WTC11 (cell line): ENCODE data around the gene CDC73. TPM values are rescaled to one million over a fixed set of nuclear protein-coding genes. Genes with fewer than 3 reads are reported as not detected.

Source experiments
- ATAC-seq: fragments of 200-7000 bp; cut with Tn5 transposase; 2 replicates; pipeline ENCODE4 v1.10.0; 2021; ENCODE audit warnings: mild to moderate bottlenecking, moderate library complexity
- CTCF ChIA-PET: fragments of 300-600 bp; sonication (Branson Sonifier 250); formaldehyde crosslinking; loops from one replicate; lab custom pipeline; 2021; ENCODE audit warnings: antibody characterized with exemption; lab: Charles Lee
- POLR2A ChIA-PET: fragments of 350-600 bp; sonication (Branson Sonifier 250); formaldehyde crosslinking; loops from one replicate; lab custom pipeline; 2021; ENCODE audit warnings: antibody characterized with exemption; lab: Charles Lee
- DNase-seq: peaks from one replicate; pipeline ENCODE4 v3.0.0; 2021; ENCODE audit warnings: low spot score
- H3K27ac Mint-ChIP-seq: 2 replicates; pipeline ENCODE4 v1.8.0; 2021; ENCODE audit warnings: mixed read lengths
- H3K27me3 Mint-ChIP-seq: 2 replicates; pipeline ENCODE4 v1.8.0; 2021; ENCODE audit warnings: low read depth, mild to moderate bottlenecking, moderate library complexity, mixed read lengths
- H3K36me3 Mint-ChIP-seq: 2 replicates; pipeline ENCODE4 v1.8.0; 2021; ENCODE audit warnings: mixed read lengths
- H3K4me1 Mint-ChIP-seq: 2 replicates; pipeline ENCODE4 v1.8.0; 2022; ENCODE audit warnings: mixed read lengths
- H3K4me3 Mint-ChIP-seq: 2 replicates; pipeline ENCODE4 v1.8.0; 2021; ENCODE audit warnings: mild to moderate bottlenecking, moderate library complexity, mixed read lengths
- H3K9me3 Mint-ChIP-seq: 2 replicates; pipeline ENCODE4 v1.8.0; 2021; ENCODE audit warnings: mixed read lengths
- ELF4 ChIP-seq: sonication (generic); formaldehyde crosslinking; IDR thresholded peaks from 2 replicates; pipeline ENCODE4 v1.8.1; 2022; ENCODE audit warnings: low read depth, mild to moderate bottlenecking, moderate library complexity, missing genetic modification reagents
- EMX1 ChIP-seq: fragments of 250-450 bp; sonication (Bioruptor Pico); IDR thresholded peaks from 2 replicates; pipeline ENCODE4 v1.8.0; 2021; ENCODE audit warnings: mild to moderate bottlenecking
- ETV6 ChIP-seq: sonication (generic); formaldehyde crosslinking; IDR thresholded peaks from 2 replicates; pipeline ENCODE4 v1.8.1; 2022; ENCODE audit warnings: mild to moderate bottlenecking, missing genetic modification reagents
- FOXP1 ChIP-seq: sonication (generic); formaldehyde crosslinking; IDR thresholded peaks from 2 replicates; pipeline ENCODE4 v1.8.0; 2022; ENCODE audit warnings: missing genetic modification reagents, mild to moderate bottlenecking, moderate library complexity, borderline replicate concordance
- GABPB1 ChIP-seq: sonication (generic); formaldehyde crosslinking; IDR thresholded peaks from 2 replicates; pipeline ENCODE4 v1.8.1; 2023; ENCODE audit warnings: mild to moderate bottlenecking, missing genetic modification reagents
- GRHL2 ChIP-seq: fragments of 250-450 bp; sonication (Bioruptor Pico); IDR thresholded peaks from 2 replicates; pipeline ENCODE4 v1.8.0; 2022; ENCODE audit warnings: mild to moderate bottlenecking, moderate library complexity; ENCODE audit not compliant: insufficient replicate concordance, severe bottlenecking
- JAZF1 ChIP-seq: fragments of 250-450 bp; sonication (Bioruptor Pico); IDR thresholded peaks from 2 replicates; pipeline ENCODE4 v1.9.0; 2021; ENCODE audit warnings: moderate library complexity, mild to moderate bottlenecking, inconsistent platforms
- MYBL2 ChIP-seq: sonication (generic); formaldehyde crosslinking; IDR thresholded peaks from 2 replicates; pipeline ENCODE4 v1.8.1; 2023; ENCODE audit warnings: mild to moderate bottlenecking, moderate library complexity, missing genetic modification reagents
- NFATC4 ChIP-seq: fragments of 250-450 bp; sonication (Bioruptor Pico); IDR thresholded peaks from 2 replicates; pipeline ENCODE4 v1.9.0; 2021; ENCODE audit warnings: mild to moderate bottlenecking
- NR2C2 ChIP-seq: sonication (generic); formaldehyde crosslinking; IDR thresholded peaks from 2 replicates; pipeline ENCODE4 v1.8.0; 2022; ENCODE audit warnings: mild to moderate bottlenecking, missing genetic modification reagents
- RELA ChIP-seq: sonication (generic); formaldehyde crosslinking; IDR thresholded peaks from 2 replicates; pipeline ENCODE4 v1.8.1; 2022; ENCODE audit warnings: missing genetic modification reagents, mild to moderate bottlenecking, borderline replicate concordance
- TCF7 ChIP-seq: sonication (generic); formaldehyde crosslinking; IDR thresholded peaks from 2 replicates; pipeline ENCODE4 v1.8.0; 2022; ENCODE audit warnings: mild to moderate bottlenecking, low read depth, missing genetic modification reagents, moderate library complexity
- TEAD4 ChIP-seq: sonication (generic); formaldehyde crosslinking; IDR thresholded peaks from 2 replicates; pipeline ENCODE4 v1.8.0; 2022; ENCODE audit warnings: mild to moderate bottlenecking, missing genetic modification reagents
- ZNF416 ChIP-seq: fragments of 250-450 bp; sonication (Bioruptor Pico); IDR thresholded peaks from 2 replicates; pipeline ENCODE4 v1.9.0; 2021; ENCODE audit warnings: mild to moderate bottlenecking, inconsistent platforms
- ZNF671 ChIP-seq: fragments of 250-450 bp; sonication (Bioruptor Pico); IDR thresholded peaks from 2 replicates; pipeline ENCODE4 v1.8.0; 2021; ENCODE audit warnings: mild to moderate bottlenecking
- total RNA-seq: library from RNA; stranded (reverse); gene quantifications from 3 replicates; pipeline ENCODE4 v1.2.3, GENCODE V29; 2021
- TF ChIP-seq, protein P1 (sequence below): sonication (generic); formaldehyde crosslinking; IDR thresholded peaks from 2 replicates; pipeline ENCODE4 v1.8.0; 2022; ENCODE audit warnings: mild to moderate bottlenecking, missing genetic modification reagents
- TF ChIP-seq, protein P2 (sequence below): sonication (generic); formaldehyde crosslinking; IDR thresholded peaks from 2 replicates; pipeline ENCODE4 v1.8.1; 2022; ENCODE audit warnings: missing genetic modification reagents, borderline replicate concordance
- TF ChIP-seq, protein P3 (sequence below): sonication (generic); formaldehyde crosslinking; IDR thresholded peaks from 2 replicates; pipeline ENCODE4 v1.8.1; 2022; ENCODE audit warnings: mild to moderate bottlenecking, missing genetic modification reagents, moderate library complexity, borderline replicate concordance
- TF ChIP-seq, protein P4 (sequence below): fragments of 250-450 bp; sonication (Bioruptor Pico); IDR thresholded peaks from 2 replicates; pipeline ENCODE4 v2.1.2; 2022; ENCODE audit warnings: mild to moderate bottlenecking, moderate library complexity
- TF ChIP-seq, protein P5 (sequence below): sonication (generic); formaldehyde crosslinking; IDR thresholded peaks from 2 replicates; pipeline ENCODE4 v1.8.0; 2023; ENCODE audit warnings: missing genetic modification reagents

The CDC73 gene
- total RNA-seq, 1 experiment from 2014 or later, result 57.1 TPM

DNA sequence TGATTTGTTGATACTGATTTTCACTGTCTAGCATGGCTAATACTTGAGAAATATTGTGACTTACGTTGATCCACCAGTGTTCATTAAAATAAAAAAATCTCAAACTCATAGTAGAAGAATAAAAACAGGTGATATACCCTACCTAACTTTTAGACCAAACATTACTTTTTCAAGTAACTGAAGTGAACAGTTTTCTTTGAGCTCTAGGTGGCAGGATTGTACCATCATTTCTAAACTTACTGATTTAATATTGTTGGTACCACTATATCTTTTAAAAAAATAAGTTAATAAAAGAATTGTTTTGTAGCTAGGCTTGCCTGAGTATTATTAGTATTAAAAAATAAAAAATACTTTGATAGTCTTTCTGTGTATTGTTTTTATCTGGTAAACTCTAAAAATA, 21.5 kb downstream of the CDC73 start:
- no peak overlapping the region for H3K4me3 Mint-ChIP-seq
- H3K27me3 Mint-ChIP-seq, result no peaks in the 10 kb centered on the region
- CTCF ChIA-PET, result interaction anchor here (1.0 to 1.9 kb wide), 3 partner anchors 9 to 73 kb away, joined by 3 to 5 read pairs (median 4); partner anchors contain the start of gene GLRX2
- peaks cover 47% of the 10 kb centered on the region for H3K36me3 Mint-ChIP-seq
- no peak for DNase-seq
- peaks cover 24% of the 10 kb centered on the region for H3K4me1 Mint-ChIP-seq
- TF ChIP-seq, protein P1, sequence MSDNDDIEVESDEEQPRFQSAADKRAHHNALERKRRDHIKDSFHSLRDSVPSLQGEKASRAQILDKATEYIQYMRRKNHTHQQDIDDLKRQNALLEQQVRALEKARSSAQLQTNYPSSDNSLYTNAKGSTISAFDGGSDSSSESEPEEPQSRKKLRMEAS, result no peak
- no peak for TF ChIP-seq MYBL2 (CRISPR knock-in tag)
- TF ChIP-seq ETV6 (CRISPR knock-in tag), result no peak
- no peak for TF ChIP-seq NR2C2 (CRISPR knock-in tag)
- no peak for TF ChIP-seq NFATC4 (CRISPR knock-in tag)
- TF ChIP-seq JAZF1 (CRISPR knock-in tag), result no peak
- TF ChIP-seq EMX1, result no peak
- TF ChIP-seq, protein P2, sequence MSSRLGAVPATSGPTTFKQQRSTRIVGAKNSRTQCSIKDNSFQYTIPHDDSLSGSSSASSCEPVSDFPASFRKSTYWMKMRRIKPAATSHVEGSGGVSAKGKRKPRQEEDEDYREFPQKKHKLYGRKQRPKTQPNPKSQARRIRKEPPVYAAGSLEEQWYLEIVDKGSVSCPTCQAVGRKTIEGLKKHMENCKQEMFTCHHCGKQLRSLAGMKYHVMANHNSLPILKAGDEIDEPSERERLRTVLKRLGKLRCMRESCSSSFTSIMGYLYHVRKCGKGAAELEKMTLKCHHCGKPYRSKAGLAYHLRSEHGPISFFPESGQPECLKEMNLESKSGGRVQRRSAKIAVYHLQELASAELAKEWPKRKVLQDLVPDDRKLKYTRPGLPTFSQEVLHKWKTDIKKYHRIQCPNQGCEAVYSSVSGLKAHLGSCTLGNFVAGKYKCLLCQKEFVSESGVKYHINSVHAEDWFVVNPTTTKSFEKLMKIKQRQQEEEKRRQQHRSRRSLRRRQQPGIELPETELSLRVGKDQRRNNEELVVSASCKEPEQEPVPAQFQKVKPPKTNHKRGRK (CRISPR knock-in tag), result no peak
- TF ChIP-seq TEAD4 (CRISPR knock-in tag), result no peak
- TF ChIP-seq ELF4 (CRISPR knock-in tag), result no peak
- TF ChIP-seq TCF7, result no peak
- no peak for TF ChIP-seq GRHL2
- TF ChIP-seq, protein P3, sequence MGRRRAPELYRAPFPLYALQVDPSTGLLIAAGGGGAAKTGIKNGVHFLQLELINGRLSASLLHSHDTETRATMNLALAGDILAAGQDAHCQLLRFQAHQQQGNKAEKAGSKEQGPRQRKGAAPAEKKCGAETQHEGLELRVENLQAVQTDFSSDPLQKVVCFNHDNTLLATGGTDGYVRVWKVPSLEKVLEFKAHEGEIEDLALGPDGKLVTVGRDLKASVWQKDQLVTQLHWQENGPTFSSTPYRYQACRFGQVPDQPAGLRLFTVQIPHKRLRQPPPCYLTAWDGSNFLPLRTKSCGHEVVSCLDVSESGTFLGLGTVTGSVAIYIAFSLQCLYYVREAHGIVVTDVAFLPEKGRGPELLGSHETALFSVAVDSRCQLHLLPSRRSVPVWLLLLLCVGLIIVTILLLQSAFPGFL, result no peak
- no peak for TF ChIP-seq ZNF416
- TF ChIP-seq, all 79 proteins: peak for 0
- H3K27ac Mint-ChIP-seq, result no peak overlapping the region
- H3K9me3 Mint-ChIP-seq, result 0 out of 2 replicates have a peak, but pooled peaks cover 4% of the 10 kb centered on the region
- POLR2A ChIA-PET, result interaction anchor here (0.7 to 1.0 kb wide), 2 partner anchors 84 to 475 kb away, joined by 3 read pairs; partner anchors contain the start of genes RO60 and UCHL5
- ATAC-seq, result no peak

DNA sequence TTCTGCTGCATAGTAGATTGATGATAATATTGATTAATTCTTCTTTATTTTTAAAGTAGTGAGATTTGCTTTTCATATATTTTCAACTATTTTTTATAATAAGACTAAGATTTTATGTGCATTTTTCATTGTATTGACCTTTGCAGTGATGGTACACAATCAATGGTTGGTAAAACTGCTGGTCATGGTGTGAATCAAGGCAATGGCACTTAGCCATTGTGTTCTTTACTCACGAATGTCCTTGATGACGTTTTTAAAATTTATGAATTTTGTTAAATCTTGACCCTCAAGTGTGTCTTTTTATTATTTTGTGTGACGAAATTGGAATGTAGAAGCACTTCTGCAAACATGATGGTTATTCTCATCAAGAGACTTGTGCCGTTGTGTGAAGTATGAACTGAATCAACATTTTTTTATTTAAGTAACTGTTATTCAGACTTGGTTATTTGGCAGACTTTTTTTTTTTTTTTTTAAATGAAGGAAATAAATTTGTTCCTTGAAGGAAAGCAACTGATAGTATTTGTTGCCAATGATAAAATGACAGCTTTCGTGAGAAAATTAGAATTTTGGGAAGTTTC, 22.6 kb downstream of the CDC73 start:
- POLR2A ChIA-PET, result no interaction called here
- TF ChIP-seq, protein P4, sequence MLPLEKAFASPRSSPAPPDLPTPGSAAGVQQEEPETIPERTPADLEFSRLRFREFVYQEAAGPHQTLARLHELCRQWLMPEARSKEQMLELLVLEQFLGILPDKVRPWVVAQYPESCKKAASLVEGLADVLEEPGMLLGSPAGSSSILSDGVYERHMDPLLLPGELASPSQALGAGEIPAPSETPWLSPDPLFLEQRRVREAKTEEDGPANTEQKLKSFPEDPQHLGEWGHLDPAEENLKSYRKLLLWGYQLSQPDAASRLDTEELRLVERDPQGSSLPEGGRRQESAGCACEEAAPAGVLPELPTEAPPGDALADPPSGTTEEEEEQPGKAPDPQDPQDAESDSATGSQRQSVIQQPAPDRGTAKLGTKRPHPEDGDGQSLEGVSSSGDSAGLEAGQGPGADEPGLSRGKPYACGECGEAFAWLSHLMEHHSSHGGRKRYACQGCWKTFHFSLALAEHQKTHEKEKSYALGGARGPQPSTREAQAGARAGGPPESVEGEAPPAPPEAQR, result no peak
- TF ChIP-seq RELA (CRISPR knock-in tag), result no peak
- TF ChIP-seq, protein P5, sequence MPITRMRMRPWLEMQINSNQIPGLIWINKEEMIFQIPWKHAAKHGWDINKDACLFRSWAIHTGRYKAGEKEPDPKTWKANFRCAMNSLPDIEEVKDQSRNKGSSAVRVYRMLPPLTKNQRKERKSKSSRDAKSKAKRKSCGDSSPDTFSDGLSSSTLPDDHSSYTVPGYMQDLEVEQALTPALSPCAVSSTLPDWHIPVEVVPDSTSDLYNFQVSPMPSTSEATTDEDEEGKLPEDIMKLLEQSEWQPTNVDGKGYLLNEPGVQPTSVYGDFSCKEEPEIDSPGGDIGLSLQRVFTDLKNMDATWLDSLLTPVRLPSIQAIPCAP, result no peak
- no peak for TF ChIP-seq FOXP1
- TF ChIP-seq GABPB1 (CRISPR knock-in tag), result no peak
- TF ChIP-seq ZNF671, result no peak
- CTCF ChIA-PET, result interaction anchor here (0.6 to 1.6 kb wide), 2 partner anchors 10 to 289 kb away, joined by 3 to 4 read pairs; no protein-coding TSS in a partner anchor
- no peaks in the 10 kb centered on the region for H3K27me3 Mint-ChIP-seq
- DNase-seq (no peak), ATAC-seq (no peak)
- H3K27ac Mint-ChIP-seq, result no peak overlapping the region
- peaks cover 42% of the 10 kb centered on the region for H3K36me3 Mint-ChIP-seq
- H3K4me1 Mint-ChIP-seq, result peaks cover 22% of the 10 kb centered on the region
- H3K9me3 Mint-ChIP-seq, result 0 out of 2 replicates have a peak, but pooled peaks cover 2% of the 10 kb centered on the region
- H3K4me3 Mint-ChIP-seq, result no peak overlapping the region
